ENCODE measurements around the gene SPDYE4.

DNA sequence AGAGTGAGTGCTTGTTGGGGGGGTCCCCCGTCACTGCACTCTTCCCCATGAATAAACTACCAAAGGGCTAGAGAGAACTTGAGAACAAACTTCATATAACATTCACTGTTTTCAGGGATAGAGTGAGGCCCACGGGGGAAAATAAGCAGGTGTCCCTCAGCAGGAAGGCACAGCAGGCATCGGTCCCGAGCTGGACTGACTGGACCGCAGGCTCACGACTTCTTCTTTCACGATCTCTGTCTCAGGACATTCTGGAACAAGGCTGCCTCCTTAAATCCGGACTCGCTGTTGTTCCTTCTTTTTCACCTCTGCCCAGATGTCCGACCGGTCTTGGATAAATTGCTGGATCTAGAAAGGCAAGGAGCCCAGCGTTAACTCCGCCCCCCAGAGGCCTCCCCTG is 28.5 kb downstream of the SPDYE4 start:
- TF ChIP-seq, protein P1, sequence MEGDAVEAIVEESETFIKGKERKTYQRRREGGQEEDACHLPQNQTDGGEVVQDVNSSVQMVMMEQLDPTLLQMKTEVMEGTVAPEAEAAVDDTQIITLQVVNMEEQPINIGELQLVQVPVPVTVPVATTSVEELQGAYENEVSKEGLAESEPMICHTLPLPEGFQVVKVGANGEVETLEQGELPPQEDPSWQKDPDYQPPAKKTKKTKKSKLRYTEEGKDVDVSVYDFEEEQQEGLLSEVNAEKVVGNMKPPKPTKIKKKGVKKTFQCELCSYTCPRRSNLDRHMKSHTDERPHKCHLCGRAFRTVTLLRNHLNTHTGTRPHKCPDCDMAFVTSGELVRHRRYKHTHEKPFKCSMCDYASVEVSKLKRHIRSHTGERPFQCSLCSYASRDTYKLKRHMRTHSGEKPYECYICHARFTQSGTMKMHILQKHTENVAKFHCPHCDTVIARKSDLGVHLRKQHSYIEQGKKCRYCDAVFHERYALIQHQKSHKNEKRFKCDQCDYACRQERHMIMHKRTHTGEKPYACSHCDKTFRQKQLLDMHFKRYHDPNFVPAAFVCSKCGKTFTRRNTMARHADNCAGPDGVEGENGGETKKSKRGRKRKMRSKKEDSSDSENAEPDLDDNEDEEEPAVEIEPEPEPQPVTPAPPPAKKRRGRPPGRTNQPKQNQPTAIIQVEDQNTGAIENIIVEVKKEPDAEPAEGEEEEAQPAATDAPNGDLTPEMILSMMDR (IDR thresholded peaks at IDR 0.05): no peak
- TF ChIP-seq POLR2A (IDR thresholded peaks at IDR 0.05): no peak
- TF ChIP-seq EP300 (IDR thresholded peaks at IDR 0.05): no peak
